HTR-8/SVneo (cell line): ENCODE data around the gene GPR139.

Source experiments
- DNase-seq: peaks from one replicate; pipeline ENCODE4 v3.0.0; 2011; ENCODE audit warnings: low spot score, mixed read lengths; ENCODE audit not compliant: insufficient read length
- FAIRE-seq: peaks from 2 replicates; lab custom pipeline; 2011; peaks lifted over from hg19 to GRCh38; lab: Jason Lieb, UNC

GPR139 gene

DNA sequence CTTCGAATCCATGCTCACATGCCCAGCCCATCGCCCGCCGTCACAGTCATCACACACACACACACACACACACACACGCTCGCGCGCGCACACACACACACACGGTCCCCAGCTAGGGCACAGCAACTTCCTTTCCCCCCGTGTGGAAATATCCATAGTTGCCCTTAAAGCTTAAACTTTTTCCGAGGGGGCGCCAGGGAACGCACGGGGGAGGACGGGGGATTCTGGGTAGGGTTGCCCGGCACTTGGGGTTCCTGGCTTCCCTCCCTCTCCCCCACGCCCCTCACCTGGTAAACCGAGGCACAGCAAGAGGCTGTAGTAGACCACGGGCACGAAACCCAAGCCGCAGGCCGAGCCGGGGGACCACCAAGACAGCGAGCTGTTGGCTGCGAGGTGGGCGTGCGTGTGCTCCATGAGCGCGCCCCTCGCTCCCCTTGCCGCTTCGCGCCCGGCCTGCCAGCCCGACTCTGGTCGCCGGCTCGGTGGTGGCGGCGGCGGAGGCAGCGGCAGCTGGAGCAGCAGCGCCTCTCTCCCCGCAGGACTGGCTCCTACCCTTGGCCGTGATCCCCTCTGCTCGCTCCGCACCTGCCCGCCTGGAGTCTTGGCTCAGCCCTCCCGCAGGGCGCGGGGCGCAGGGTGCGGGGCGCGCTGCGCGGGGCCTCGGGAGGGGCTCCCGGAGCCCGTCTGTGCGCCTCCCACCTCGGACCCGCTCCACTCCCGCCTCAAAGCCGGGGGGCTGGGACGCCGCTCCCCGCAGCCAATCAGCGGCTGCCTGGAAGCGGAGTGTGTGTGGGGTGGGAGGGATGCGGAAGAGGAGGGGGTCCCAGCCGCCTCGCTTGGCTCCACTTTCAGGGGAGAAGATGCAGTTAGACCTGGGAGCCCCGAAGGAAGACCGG lies at the start of gene GPR139:
Gene GPR139, minus strand, starts transcription at position 688 of the 896 bp plus-strand sequence. Its CDS starts 274 bp downstream, at position 414.
- FAIRE-seq, result no peak

DNA sequence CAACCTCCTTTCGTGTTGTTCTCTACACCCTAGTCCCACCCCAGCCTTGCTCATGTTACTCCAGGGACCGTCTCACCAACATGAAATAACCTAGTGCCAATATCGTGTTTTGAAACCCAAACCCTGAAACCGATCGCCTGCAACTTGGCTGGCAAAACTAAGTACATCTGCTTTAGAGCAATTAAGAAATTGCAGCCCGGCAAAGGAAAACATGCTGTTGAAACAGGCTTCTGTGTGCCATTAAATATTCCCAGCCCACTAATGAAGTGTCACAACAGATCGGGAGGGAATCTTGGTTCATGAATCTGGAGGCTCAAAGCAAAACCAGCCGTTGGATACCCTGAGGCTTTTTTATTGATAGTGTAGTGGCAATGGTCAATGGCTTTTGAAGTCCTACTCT lies 48.3 kb upstream of the GPR139 start:
- DNase-seq (no peak), FAIRE-seq (no peak)

More for the DNA sequence above, at the start of gene GPR139:
- no peak for DNase-seq

DNA sequence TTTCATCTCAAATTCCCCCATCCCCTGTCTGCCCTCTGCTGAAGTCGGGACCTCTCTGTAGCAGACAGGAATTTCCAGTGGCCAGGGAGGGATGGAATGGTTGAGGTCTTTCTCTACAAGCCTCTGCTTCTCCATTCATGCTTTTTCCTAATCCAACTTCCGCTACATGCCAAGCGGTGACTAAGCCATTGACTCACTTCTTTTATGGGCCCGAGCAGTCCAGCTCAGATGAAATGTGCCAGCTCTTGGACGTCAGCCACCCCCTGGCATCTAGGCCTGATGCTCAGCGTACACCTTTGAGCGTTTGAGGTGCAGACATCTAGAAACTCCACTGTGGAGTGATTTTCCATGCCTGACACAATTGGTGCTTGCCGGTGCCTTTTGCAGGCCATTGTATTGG lies 40.7 kb upstream of the GPR139 start:
- no peak for FAIRE-seq

DNA sequence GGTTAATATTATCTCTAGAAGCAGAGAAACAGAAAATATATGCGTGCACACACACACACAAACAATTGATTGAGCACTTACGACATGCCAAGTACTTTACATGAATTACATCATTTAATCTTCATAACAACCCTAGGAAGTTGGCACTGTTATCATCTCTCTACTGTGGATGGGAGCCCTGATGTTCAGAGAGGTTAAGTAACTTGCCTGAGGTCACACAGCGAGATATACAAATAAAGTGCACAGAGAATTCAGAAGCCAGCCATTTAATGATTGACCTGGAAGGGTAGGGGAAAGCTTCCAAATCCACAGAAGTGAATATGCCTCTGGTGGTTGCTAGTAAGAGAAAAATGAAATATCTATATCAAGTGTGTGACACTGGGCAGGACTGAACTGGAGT lies 37.5 kb upstream of the GPR139 start:
- DNase-seq (no peak), FAIRE-seq (no peak)

More for the DNA sequence above, 40.7 kb upstream of the GPR139 start:
- DNase-seq, result peak; percentile 3

DNA sequence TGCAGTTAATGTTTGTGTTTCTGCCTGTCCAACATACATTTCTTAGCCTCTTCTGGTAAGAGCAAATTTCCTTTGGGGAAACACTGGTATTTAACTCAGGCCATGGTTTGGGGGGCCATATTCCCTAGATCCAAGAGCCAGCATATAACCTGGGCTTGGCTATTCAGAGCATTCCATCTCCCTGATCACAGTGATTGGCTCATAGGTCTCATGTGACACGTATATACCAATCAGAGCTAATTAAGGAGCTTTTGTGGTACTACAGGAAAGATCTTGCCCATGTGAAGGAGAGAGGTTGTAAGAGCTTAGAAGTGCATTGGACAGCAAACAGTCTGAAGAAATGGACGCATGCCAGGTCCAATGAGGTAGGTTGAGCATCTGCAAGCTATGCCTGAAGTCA lies 33.4 kb upstream of the GPR139 start:
- FAIRE-seq, result no peak
- no peak for DNase-seq

DNA sequence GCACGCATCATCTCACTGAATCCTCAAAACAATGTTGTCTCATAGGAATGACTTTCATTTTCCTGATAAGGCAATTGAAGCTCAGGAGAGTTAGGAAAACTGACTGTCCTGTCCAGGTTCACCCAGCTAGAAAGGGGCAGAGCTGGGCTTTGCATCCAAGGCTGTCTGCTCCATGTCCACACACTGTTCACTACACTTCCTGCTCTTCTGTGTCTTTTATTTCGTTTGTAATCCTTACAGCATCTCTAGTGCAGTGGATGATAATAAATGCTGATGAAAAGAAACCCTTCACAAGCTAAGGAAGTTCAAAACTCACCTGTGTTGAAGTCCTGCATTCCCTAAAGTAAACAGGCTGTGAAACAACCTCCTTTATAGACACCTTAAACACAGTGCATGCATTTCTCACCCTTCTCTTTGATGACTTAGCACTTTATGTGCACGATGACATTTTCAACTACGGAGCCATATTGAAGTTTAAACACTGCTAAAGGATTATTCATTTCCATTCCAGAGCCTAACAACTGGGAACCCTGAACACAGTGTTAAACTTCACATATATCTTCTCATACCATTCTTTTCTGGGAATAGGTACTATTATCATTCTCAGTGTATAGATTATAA lies 31.0 kb upstream of the GPR139 start:
- DNase-seq, result no peak
- FAIRE-seq, result no peak

DNA sequence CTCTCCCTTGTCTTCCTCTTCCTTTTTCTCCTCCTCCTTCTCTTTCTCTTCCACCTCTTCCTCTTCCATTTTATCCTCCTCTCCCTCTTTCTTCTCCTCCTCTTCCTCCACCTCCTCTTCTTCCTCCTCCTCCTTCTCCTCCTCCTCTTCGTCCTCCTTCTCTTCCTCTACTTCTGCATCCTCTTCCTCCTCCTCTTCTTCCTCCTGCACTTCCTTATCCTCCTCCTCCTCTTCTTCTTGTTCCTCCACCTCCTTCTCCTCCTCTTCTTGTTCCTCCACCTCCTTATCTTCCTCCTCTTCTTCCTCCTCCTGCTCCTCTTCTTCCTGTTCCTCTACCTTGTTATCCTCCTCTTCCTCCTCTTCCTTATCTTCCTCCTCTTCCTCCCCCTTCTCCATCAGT lies 28.8 kb upstream of the GPR139 start:
- DNase-seq (no peak), FAIRE-seq (no peak)

DNA sequence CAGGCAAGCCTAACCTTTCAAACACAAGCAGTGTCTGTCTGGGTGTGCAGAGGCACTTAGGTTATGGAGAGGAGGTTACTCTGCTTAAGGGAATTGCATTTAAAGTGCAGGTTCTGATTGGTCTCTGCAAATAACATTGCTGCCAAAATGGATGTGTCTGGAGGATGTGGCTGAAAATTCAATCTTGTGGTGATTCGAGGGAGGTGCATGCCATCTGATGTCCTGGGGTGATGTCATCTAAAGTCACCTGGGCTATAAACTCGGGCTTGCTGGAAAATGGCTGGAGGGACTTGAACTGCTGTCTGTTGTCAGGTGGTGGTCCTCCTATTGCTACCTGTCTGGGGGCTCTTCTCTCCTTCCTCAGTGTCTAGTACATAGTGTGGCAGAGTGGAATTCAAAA lies 28.3 kb upstream of the GPR139 start:
- no peak for FAIRE-seq
- no peak for DNase-seq

DNA sequence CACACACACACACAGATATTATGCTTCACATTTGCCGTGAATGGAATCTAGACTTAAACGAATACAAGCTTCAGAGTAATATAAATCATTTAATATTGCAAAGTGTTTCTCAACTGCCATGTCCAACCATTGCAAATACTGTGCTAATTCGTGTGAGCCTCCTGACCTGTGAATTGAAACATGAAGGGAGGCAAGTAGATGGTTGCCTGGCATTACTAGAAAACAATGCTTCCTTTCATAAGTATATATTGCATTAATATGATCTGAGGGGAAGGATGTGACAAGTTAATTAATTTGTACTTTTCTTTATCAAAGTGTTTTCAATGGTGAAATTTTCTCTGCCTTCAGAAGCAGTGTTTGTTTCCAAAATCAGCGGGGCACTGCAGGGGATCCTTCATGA lies 25.7 kb upstream of the GPR139 start:
- DNase-seq (no peak), FAIRE-seq (no peak)

DNA sequence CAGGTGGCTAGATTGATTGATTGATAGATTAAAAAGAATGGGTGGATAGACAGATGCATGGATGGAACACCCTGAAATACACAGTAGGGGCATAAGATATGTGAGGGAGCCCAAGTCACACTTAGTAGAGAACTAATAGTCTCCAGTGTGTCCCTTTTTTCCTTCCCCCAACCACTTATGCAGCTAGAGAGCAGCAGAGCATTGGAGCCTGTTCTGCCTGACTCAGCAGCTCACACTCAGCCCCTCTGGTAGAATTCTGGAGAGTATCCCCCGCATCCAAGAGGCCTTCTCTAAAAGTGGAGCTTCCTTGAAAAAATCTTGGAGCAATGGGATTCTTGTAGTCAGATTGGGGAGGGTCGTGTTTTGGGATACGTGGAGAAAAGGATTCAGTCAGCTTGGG lies 20.5 kb upstream of the GPR139 start:
- no peak for DNase-seq
- FAIRE-seq, result no peak

DNA sequence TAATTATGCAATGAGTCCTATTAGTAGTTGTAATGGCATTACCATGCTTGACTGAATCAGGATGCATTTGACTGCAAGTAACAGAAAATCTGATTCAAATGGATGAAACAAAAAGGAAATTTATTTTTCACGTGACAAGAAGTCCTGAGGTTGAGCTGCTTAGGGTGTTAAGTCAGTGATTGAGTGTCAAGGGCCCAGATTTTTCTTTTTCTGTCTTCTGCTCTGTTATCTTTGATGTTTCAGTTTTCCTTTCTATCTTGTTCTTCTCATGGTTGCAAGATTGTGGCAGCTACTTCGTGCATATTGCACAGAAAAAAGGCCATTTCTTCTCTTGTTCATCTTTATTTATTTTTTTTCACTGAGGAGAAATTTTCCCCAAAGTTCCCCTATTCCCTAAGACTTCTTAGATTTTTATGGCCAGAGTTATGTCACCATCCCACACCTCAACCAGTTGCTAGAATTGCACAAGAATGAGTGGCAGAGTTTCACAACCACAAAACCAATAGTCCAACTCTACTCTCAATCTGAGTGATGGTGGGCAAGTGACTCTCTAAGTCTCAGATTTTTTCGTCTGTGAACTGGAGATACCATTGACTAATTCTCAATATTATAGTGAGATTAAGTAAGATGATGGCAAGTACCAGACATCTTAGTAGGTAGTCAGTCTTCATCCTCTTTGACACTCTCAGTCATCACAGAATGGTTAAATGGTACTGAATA lies 15.7 kb upstream of the GPR139 start:
- DNase-seq (no peak), FAIRE-seq (no peak)

DNA sequence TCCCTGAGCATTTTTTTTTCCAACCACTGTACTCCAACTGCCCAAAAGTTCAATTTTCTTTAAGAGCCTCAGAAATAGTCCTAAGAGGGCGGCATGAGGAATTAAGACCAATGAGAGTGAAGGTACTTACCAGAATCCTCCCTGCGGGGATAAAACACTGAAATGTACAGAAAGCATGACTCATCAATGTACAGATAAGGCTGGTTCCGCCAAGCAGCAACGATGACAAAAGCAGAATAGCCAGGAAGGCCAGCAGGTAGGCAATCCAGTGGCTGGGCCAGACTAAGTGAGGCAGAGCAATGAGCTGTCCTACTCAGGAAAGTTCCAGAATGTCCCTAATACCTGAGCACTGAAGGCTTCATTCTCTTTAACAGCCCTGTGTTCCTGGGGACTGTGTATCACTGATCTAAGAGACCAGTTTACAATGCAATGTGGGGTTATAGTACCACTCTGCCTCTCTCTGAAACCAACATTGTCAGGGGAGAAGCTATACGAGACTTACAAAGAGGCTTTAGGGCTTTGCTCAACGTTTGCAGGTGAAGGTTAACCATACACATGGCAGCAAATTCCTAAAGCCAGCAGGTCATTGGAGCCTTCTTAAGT lies 11.0 kb upstream of the GPR139 start:
- no peak for FAIRE-seq
- DNase-seq, result no peak

DNA sequence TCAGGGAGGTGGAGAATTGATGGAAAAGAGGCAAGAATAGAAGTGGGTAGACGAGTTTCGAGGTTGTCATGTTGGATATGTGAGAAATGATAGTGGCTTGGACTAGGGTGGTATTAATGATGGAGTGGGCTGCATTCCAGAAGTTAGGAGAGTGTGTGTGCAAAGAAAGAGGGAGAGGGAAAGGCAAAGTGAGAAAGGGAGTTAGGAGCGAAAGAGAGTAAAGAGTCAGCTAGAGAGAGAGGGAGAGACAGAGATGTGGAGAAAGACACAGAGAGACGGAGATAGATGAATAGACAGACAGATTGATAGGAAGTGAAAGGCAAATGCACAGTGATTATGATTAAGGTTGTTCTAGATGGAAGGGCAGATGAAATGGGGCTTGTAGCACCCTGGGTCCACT lies 5.4 kb upstream of the GPR139 start:
- no peak for DNase-seq

DNA sequence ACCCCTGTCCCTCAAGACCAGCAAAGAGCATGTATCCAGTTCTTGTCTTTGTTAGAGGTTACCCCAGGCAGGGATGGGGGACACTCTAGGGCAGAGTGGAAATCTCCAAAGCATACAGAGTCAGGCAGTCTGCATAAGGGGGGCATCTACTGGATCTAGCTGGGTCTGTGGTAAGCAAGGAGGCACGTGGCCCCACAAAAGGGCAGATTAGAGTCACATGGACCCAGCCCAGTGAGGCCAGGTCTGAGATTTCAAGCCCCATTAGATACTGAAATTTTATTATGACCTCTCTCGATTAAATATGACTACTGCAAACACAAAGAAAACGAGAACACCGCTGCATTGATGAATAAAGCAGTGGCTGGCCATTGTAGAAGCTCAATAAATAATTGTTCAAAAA lies 1.6 kb upstream of the GPR139 start:
- FAIRE-seq, result no peak
- DNase-seq, result no peak

More for the DNA sequence above, 5.4 kb upstream of the GPR139 start:
- no peak for FAIRE-seq

DNA sequence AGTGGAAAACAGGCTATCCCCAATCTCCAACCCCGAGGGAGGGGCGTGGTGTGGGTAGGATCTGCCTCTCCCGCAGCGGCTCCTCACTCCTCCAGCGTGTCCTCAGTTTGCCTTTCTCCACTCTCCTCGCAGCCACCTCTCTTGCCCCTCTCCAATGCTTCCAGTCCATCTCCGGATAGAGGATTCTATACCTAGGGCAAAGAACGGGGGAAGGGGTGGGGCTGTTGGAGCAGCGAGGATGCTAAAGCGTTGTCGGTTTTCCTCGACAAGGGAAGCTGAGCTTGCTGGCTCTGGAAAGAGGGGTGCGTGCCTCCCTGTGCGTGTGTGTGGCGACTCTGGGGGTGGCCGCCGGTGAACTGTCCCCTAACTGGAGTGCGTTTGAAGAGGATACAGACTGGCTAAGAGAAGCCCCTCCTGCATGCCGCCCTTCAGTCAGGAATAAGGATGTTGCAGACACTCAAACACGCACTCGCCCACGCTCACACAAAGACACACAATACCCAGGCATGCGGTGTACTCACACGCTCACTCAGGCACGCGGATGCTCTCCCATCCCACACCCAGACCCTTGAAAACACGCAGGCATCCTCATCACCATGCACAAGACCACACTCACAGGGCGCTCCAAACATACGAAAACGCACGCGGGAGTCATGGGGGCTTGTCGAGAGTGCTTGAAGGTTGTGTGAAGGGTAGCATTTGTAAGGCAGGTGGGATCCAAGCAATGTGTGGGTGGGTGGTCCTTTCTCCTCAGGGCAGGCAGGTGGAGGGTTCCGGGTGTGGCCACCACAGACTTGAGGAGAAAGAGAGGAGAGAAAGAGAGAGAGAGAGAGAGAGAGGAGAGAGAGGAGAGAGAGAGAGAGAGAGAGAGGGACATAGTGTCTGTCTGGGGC lies 655 bp upstream of the GPR139 start:
- no peak for DNase-seq
- FAIRE-seq, result no peak

DNA sequence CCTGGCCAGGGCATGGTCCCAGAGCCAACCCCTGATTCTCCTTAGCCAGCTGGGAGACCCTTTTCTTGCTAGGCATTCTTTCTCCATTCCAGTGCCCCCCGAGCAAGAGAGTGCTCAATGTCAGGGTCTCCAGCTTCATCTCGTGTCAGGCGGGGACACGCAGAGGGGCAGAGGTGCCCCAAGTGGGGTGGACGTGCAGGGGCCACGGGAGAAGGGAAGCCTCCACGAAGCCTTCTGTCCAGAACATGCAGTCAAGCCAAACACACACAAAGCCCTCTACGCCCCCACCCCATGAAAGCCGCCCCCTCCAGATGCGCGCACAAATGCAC lies 852 bp downstream of the GPR139 start:
- FAIRE-seq (no peak), DNase-seq (no peak)

DNA sequence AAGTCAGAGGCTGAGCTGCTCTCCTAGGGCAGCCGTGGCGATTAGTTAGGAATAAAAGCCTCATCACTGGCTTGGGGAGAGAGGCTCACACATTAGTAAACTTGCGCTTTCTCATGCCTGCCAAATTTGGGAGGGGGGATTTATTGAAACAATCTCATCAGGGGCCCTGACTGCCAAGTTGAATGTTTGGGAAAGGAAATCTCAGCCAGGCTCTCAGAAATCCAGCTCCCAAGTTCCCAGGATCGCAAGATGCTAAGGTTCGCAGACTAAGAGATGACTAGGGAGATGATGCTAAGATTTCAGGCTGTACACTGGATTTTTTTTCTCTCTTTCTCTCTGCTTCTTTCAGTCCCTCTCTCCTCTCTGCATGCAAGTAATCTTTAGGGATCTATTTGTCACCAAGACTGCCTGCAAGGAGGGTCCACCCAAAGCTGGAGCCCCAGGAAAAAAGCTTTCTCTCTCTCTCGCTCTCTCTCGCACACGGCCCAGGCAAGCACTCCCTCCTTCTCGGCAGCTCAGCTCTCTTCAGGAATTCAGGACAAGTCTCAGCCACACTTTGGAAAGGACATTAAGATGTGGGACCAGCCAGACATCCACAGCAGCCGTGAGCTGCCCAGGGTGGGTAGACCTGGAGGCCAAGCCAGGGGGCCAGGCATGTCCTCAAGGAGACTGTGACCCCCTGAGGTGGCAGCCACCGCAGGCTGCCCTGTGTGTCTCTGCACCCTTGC lies 1.4 kb downstream of the GPR139 start:
- DNase-seq (no peak), FAIRE-seq (no peak)

DNA sequence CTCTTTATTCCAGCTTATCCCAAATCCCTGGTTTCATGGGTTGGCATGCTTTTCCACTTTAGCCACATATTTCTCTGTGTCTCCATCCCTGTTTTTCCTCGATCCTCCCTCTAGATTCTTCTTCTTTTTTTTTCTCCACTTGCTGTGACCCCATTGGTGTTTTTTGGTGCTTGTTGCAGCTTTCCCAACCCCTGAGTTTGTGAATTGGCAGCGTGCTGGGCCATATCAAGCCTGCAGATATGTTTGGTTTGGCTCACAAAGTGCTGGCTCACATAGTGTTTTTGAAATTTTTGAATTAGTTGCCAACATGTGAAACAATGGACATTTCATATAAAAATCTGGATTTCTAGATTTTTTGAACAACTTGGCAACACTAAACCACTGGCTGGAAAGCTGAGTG lies 8.8 kb downstream of the GPR139 start:
- FAIRE-seq (no peak), DNase-seq (no peak)

DNA sequence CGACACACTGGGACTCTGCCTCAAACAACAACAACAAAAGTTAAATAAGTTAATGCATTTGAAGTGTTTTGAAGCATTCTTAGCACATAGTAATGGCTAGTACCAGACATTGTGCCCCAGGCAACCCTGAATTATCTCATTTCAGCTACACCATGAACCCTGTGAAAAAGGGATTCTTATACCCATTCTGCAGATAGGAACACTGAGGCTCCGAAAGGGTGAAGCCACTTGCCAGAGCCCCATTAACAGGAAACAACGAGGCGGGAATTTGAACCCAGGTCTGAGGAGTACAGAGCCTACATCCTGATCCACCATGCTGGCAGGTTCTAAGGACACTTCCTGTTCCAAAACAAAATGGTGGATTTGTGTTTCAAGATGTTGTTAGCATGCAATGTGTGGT lies 9.2 kb downstream of the GPR139 start:
- FAIRE-seq (no peak), DNase-seq (no peak)
